NCI-H82 (cell line): ENCODE data around the gene FAM107B.

ENCODE experiments used
- DNase-seq: peaks from one replicate; lab custom pipeline; 2025; lab: John Stamatoyannopoulos, UW

The FAM107B gene

GRCh38 chr10:14776546-14776945 is 1.8 kb upstream of the FAM107B start:
- DNase-seq: no peak

GRCh38 chr10:14775656-14776055 is 959 bp upstream of the FAM107B start:
- no peak for DNase-seq

- no peak for DNase-seq
These were observed 500 bp downstream of the FAM107B start for GRCh38 chr10:14774214-14774580.

GRCh38 chr10:14773551-14774213 is 1.0 kb downstream of the FAM107B start:
- DNase-seq: no peak

- no peak for DNase-seq
These were observed 2.3 kb downstream of the FAM107B start for GRCh38 chr10:14772399-14772798.

- DNase-seq: no peak
These were observed 3.8 kb downstream of the FAM107B start for GRCh38 chr10:14770927-14771326.

GRCh38 chr10:14761372-14761771 is 13.3 kb downstream of the FAM107B start:
- no peak for DNase-seq

- DNase-seq: no peak
These were observed 15.6 kb downstream of the FAM107B start for GRCh38 chr10:14758994-14759664.

GRCh38 chr10:14758451-14758850 is 16.2 kb downstream of the FAM107B start:
- no peak for DNase-seq

GRCh38 chr10:14757986-14758385 is 16.7 kb downstream of the FAM107B start:
- no peak for DNase-seq

- DNase-seq: no peak
These were observed 17.3 kb downstream of the FAM107B start for GRCh38 chr10:14757394-14757793.

- DNase-seq: no peak
These were observed 21.3 kb downstream of the FAM107B start for GRCh38 chr10:14753441-14753840.

GRCh38 chr10:14751921-14752320 is 22.8 kb downstream of the FAM107B start:
- no peak for DNase-seq

GRCh38 chr10:14751014-14751896 is 23.4 kb downstream of the FAM107B start:
- DNase-seq: peak; percentile 23

GRCh38 chr10:14749070-14749809 is 25.5 kb downstream of the FAM107B start:
- no peak for DNase-seq

GRCh38 chr10:14748441-14748840 is 26.3 kb downstream of the FAM107B start:
- DNase-seq: no peak

- no peak for DNase-seq
These were observed 31.9 kb downstream of the FAM107B start for GRCh38 chr10:14742815-14743214.

GRCh38 chr10:14742382-14742781 is 32.3 kb downstream of the FAM107B start:
- DNase-seq: no peak

GRCh38 chr10:14740684-14741247 is 33.9 kb downstream of the FAM107B start:
- DNase-seq: no peak

GRCh38 chr10:14737808-14738545 is 36.7 kb downstream of the FAM107B start:
- no peak for DNase-seq

GRCh38 chr10:14736600-14737081 is 38.1 kb downstream of the FAM107B start:
- DNase-seq: no peak
